GM18502 (cell line): ENCODE data around the gene NIPSNAP2.
A peak's percentile ranks its signal among the peaks of the same experiment; 100 is the strongest.
"Not testable (repeated sequence)": the region's sequence is repeated elsewhere in the genome, so short reads cannot be mapped to it uniquely, and the experiment has no call there.

ENCODE experiments used
- ATAC-seq: cut with Tn5 transposase; IDR thresholded peaks from one replicate; pipeline ENCODE4 v1.9.1; 2021; ENCODE audit warnings: mild to moderate bottlenecking; ENCODE audit not compliant: unreplicated experiment, poor library complexity

The NIPSNAP2 gene

DNA sequence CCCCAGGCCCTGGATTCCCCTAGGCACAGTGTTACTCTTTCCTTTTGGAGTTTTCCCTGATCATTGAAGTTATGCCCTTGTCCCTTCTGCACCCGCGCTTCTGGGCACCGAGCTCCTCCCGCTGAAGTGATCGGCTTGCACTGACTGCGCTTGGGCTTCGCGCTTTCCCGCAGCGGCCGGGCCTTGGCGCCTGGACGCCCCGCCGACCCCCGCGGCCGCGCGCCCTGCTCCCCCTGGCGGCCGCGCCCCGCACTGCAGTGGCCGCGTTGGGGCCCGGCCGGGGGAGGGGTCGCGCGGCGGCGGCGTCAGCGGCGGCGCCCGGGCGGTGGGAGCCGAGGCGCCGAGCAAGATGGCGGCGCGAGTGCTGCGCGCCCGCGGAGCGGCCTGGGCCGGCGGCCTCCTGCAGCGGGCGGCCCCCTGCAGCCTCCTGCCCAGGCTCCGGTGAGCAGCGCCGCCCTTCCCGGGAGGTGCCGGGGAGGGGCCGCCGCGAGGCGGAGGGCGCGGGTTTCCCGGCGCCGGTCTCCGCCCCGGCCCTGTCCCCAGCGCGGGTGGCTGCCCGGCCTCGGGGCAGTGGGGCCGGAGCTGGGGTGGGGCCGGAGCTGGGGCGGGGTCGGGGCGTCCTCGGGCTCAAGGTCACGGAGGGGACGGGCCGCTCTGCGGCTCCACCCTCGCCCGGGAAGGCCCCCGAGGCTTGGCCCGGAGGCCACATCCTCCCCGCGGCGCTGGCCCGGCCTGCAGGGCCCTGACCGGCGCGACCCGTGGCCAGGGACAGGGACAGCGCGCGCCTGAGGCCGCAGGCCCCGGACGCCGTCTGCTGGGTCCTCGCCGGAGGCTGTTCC, at the start of gene NIPSNAP2:
Gene NIPSNAP2, plus strand, starts transcription at position 325 of the 839 bp plus-strand sequence. Its CDS starts 25 bp downstream, at position 350.
- ATAC-seq, result peak; percentile 85

DNA sequence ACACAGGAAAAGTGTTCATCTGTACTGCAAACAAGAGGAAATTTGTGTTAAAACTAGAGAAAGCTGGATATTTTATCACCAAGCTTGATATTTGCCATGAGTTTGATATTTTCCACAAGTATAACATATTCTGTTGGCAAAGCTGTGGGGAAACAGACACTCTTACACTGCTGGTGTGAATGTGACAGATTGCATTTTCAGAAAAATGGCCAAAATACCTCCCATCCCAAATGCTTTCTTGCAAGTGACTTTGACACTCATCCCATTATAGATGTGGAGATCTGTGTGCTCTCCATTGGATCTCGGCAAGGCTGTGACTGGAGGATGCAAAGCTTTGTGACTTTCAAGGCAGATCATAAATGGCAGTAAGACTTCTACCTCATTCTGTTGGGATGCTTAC, 46.6 kb upstream of the NIPSNAP2 start:
- ATAC-seq, result no peak

DNA sequence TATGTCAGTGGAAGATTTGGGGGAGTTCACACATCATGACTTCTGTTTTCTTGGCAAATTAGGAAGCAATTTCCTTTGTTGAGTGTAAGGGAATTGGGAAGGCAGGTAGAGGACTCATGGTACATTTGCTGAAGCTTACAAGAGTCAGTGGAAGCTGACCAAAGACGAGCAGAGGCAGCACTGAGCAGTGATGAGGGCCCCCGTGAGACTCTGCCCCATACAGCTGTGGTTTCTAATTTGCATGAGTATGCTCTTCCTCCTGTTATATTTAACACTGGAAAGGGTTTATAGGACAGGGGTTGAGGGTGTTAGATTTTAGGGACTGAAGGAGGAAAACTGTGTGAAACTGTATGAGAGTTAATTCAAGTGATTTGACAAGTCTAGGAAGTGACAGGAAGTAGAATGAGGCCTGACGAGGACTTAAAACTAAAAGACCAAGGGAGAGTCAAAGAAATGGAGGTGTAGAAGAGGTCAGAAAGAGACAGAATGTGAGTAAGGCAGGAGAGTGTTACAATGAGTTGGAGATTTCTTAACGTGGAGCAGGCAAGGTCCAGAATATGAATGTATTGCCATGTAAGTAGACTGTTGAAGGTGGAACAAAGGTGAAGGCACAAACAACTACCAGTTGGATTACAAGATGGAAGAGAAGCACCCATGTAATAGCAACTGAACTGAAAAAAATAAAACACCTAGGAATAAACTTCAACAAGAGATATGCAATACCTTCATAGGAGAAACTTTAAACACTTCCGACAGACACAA, 36.2 kb upstream of the NIPSNAP2 start:
- no peak for ATAC-seq

DNA sequence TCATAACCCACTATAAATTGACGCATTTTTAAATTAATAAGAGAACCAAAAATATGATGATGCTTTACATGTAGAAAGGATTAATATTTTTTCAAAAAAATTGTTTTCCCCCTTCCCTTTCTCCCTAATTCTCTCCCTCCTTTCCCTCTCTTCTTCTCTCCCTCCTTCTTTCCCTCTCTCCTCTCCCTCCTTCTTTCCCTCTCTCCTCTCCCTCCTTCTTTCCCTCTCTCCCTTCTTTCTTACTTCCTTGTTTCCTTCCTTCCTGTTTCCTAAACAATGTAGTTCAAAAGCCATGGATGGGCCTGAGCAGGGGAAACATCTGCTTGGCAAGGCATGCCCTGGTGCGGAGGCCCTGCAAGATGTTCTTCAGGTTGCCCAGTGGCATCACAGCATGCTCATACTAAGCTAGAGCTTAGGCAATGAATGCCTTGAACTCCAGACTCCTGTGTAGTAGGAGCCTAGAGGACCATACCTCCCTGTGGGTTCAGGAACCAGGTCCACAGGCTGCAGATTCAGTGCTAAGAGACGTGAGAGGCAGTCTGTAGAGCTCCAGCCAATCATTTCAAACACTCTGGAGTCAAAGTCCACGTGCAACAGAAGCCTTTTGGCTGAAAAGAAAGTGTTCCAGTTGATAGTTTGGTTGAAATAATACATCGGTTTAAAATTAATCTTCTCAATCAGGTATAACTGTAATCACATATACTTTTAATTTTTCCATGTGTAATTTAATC, 32.8 kb upstream of the NIPSNAP2 start:
- no peak for ATAC-seq

DNA sequence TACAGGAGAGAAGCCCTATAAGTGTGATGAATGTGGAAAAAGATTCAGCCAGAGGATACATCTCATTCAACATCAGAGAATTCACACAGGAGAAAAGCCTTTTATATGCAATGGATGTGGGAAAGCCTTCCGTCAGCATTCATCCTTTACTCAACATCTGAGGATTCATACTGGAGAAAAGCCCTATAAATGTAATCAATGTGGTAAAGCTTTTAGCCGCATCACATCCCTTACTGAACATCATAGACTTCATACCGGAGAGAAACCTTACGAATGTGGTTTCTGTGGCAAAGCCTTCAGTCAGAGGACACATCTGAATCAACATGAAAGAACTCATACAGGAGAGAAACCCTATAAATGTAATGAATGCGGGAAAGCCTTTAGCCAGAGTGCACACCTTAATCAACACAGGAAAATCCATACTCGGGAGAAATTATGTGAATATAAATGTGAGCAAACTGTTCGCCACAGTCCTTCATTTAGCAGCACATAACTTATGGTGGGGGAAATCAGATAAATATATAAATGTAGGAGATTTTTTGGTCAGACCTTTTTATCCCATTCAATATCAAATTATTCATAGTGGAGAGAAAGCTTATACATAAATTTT, 24.8 kb upstream of the NIPSNAP2 start:
- ATAC-seq, result no peak

DNA sequence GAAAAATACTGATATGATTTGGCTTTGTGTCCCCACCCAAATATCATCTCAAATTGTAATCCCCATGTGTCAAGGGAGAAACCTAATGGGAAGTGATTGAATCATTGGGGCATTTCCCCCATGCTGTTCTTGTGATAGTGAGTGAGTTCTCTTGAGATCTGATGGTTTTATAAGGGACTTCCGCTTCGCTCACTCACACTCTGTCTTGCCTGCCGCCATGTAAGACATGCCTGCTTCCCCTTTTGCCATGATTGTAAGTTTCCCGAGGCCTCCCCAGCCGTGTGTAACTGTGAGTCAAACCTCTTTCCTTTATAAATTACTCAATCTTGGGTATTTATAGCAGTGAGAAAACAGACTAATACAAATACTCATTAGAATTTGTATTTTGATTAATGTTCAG, 17.8 kb upstream of the NIPSNAP2 start:
- ATAC-seq, result no peak

DNA sequence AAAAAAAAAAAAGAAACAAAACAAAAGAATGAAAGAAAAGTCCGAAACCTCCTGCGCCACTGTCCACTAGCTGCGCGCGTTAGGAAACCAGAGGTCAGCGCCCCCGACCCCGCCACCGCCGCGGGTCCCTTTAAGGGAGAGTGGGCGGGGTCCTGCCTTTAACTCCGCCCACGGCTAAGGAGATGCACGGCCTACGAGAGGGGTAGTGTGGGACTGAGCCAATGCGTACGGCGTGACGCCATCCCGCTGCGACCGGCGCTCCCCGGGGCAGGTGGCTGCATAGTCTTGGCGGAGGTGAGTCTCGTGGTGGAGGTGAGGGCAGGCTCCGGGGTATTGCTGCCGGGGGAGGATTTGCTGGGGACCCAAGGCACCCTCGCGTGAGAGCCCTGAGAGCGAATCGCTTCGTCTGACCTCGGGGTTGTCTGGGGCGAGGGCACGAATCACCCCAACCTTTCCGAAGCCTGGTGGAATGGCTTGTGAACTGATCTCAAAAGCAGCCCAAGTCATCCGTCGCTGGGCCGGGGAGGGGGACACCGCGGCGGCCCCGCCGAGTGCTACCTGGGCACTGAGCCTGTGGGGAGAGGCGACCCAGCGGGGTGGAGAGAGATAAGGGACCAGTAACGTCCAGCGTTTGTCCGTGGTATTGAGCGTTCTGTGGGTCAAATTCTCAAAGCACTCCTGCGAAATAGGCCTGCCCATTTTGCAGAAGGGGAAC, 12.6 kb upstream of the NIPSNAP2 start, which contains the start of gene MRPS17:
Gene MRPS17, plus strand, starts transcription at position 241 of the 715 bp plus-strand sequence. CDS start 1,319 bp downstream, outside the sequence.
- ATAC-seq, result peak; percentile 100

DNA sequence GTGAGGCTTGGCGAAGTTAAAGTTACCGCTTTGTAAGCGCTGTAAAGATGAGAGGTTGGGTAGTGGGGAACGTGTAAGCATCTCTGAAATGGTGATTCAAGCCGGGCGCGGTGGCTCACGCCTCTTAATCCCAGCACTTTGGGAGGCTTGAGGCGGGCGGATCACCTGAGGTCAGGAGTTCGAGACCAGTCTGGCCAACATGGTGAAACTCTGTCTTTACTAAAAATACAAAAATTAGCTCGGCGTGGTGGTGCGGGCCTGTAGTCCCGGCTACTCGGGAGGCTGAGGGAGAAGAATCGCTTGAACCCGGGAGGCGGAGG, 12.1 kb upstream of the NIPSNAP2 start:
- ATAC-seq, result not testable (repeated sequence)

DNA sequence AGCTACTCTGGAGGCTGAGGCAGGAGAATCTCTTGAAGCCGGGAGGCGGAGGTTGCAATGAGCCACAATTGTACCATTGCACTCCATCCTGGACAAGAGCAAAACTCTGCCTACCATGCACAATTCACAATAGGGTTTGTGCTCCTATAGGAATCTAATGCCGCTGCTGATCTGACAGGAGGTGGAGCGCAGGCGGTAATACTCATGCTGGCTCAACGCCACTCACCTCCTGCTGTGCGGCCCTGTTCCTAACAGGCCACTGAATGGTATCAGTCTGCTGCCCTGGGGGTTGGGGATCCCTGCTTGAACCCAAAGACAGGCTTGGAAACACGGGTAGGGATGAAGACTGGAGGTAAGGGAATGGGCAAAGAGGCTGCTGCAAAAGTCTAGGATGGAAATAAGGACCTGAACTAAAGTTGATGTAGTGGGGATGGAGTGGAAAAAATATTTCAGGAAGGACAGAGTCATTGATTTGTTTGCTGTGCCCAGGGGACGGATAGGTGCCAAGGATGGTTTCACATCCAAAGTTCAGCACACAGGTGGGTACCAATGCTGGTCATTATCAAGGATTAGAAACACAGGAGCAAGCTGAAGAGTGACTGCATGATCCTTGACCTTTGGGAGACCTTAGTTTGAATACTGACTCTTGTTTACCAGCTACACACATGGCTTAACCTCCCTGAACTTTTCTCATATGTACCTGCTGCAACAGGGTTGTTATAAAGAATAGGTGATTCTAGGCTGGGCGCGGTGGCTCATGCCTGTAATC, 10.5 kb upstream of the NIPSNAP2 start:
- ATAC-seq, result no peak

DNA sequence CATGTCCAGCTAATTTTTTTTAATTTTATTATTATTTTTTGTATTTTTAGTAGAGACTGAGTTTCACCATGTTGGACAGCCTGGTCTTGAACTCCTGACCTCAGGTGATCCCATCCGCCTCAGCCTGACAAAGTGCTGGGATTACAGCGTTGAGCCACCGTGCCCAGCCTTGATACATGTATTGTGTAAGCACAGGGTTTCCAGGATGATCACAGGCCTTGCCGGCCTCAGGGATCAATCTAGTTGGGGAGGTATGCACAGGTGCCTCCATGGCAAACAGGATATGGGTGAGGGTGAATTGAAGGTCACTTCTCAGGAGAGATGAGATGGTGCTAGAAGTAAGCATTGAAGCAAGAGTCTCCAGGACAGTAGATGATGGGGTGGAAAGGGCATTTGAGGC, 7.2 kb upstream of the NIPSNAP2 start:
- ATAC-seq, result no peak

DNA sequence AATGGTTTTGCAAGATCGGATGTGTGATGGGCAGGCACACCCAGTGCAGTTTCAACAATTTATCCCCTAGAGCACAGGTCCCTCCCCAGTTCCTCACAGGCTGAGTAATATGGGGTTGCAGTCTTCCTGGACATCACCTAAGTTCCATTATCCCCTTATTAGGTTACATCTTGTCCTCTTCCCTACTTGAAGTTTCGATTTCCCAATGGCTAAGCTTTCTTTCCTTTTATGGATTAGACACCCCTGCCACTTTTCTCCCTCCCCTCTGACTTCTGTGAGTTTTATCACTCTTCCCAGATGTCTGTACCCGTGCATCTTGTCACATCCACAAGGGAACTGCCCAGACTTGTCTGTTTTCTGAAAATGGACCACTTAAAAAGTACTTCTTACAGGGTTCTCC, 2.4 kb upstream of the NIPSNAP2 start:
- ATAC-seq, result no peak

DNA sequence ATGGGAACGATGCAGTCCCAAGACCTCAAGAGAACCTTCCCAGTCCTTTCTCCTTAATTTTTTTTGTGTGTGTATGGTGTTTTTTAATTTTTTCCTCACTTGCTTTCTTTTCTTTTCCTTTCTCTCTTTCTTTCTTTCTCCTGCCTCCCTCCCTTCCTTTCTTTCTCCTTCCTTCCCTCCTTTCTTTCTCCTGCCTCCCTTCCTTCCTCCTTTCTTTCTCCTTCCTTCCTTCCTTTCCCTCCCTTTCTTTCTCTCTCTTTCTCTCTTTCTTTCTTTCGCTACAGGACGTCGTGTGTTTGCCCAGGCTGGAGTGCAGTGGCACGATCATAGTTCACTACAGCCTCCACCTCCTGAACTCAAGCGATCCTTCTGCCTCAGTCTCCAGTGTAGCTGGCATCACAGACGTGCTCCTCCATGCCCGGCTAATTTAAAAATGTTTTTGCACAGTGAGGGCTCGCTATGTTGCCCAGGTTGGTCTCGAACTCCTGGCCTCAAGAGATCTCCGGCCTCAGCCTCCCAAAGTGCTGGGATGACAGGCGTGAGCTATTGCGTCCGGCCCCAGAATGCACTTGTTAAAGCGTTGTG, 709 bp upstream of the NIPSNAP2 start:
- no peak for ATAC-seq

DNA sequence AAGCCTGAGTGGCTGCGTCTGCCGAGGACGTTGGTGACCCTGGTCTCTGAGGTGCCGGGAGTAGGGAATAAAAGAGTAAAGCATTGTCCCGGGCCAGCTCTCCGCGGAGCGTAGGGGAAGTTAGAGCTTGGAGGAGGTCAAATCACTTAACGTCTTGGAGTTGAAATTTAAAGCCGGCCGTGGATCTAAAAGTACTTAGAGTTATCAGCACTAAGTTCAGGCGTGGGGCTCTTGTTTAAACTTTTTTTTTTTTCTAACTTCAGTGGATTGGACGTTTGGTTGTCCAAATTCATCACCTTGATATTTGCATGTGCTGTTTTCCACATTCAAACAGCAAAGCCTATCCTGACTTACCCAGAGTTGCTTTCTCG, 700 bp downstream of the NIPSNAP2 start:
- no peak for ATAC-seq

DNA sequence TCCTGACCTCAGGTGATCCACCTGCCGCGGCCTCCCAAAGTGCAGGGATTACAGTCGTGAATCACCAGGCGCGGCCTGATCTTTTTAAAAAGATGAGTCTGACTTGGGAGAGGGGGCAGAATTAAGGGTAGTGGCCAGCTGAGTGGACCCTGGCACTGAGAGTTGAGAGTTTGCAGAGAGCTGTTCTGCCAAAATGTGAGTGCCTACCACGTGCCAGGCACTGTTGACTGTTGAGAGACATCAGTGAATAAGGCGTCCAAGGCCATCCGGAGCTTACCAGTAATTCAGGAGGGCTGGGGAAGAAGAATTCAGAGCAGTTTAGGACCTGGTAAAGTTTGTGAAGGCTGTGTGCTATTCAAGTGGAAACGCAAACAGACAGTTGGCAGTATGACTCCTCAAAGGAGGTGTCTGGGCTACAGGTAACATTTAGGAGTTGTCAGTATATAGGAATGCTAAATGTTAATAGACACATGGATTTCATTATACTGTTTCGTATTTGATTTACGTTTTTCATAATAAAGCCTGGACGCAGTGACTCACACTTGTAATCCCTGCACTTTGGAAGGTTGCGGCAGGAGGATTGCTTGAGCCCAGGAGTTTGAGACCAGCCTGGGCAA, 1.5 kb downstream of the NIPSNAP2 start:
- ATAC-seq, result no peak

DNA sequence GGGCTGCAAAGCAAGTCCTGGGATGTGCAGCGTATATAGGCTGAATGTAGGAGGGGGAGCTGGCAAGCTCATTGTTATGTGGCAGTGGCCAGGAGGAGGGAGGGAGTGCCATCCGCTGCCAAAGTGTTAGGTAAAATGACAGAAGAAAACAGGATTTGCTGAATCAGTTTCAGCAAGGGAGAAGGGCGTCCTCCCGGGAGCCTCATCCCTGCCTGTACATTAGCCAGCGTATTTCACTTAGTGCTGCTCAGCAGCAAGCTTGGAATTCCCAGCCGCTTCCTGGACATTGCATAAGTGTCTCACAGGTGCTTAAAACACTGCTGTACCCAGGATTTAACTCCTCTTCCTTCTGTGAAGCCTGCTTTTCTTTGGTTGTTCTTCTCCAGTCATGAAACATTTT, 2.5 kb downstream of the NIPSNAP2 start:
- no peak for ATAC-seq

DNA sequence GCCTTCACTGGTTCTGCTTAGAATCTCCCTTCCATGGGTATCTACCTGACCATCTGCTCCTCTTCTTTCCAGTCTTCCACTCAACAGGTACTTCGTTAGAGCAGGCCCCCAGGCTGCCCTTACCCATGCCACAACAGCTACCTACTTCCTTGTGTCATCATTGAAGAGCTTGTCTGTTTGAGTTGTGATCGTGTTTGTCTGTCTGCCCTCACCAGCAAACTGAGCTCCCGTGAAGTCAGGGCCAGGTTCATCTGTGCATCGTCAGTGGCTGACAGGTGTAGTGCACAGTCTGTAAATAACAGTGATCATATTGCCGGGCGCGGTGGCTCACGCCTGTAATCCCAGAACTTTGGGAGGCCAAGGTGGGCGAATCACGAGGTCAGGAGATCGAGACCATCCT, 5.0 kb downstream of the NIPSNAP2 start:
- ATAC-seq, result no peak

DNA sequence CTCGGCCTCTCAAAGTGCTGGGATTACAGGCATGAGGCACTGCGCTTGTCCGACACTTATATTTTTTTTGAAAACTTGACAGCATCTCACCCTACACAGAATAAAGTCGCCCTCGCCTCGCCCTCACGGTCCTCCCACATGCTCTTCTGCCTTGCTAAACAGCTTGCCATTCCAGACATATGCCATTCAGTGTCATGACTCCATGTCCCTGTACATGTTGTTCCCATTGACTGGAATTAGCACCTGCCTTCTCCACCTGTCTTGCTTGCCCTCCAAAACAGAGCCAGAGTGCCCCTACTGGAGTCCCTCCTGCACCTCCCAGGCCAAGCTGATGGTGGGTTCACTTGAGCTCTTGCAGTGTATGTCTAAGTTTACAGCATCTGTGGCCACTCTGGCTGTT, 6.2 kb downstream of the NIPSNAP2 start:
- ATAC-seq, result no peak

DNA sequence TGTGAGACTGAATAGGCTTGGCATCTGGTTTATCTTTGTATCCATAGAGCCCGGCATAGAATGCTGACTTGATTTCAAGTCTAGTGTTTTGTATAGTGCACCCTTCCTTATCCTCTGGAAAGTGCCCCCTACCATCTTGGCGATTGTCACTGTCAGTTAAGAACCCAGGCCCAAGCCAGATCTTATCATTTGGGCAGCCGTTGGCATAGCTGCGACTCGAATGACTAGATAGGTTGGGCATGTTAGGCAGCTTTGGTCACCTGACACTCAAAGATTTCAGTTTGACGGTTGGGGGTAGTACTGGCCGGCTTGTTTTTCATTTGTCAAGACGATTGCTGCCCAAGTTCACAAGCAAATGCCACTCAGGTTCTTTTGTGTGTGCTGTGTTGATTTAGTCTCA, 6.6 kb downstream of the NIPSNAP2 start:
- no peak for ATAC-seq
